GM19395 (cell line): ENCODE measurements around the gene UBE3C.
"Not testable (repeated sequence)": the region's sequence is repeated elsewhere in the genome, so short reads cannot be mapped to it uniquely, and the experiment has no call there.

Experiments
- ATAC-seq: cut with Tn5 transposase; IDR thresholded peaks from one replicate; pipeline ENCODE4 v1.9.1; 2021; ENCODE audit warnings: mild to moderate bottlenecking, moderate library complexity; ENCODE audit not compliant: unreplicated experiment

The UBE3C gene

DNA sequence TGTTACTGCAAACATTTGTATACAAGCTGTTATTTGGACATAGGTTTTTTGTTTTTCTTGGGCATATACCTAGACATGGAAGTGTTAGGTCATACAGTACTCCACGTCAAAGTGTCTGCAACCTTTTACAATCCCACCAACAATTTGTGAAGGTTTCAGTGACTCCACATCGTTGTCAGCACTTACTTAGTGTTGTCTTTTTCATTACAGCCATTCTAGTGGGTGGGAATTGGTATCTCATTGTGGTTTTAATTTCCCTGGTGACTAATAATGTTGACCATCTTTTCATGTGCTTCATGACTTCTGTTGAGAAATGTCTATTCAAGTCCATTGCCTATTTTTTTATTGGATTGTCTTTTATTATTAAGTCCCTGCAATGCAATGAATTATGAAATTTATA lies 95.0 kb downstream of the UBE3C start:
- no peak for ATAC-seq

DNA sequence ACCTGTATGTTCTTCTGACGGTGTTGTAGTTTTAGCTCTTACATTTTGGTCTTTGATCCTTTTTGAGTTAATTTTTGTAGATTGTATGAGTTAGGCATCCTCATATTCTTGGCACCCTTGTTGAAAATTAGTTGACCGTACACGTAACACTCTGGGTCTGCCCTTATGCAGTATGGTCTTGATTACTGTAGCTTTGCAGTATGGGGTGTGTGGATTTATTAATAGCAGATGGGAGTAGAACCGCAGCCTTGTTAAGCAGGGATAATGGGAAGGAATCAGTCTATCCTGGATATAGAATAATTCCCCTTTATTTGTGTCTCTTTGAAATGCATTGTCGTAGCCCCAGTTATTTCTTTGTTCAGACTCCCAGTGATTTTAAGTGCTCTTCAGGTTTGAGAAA lies 95.5 kb downstream of the UBE3C start:
- no peak for ATAC-seq

DNA sequence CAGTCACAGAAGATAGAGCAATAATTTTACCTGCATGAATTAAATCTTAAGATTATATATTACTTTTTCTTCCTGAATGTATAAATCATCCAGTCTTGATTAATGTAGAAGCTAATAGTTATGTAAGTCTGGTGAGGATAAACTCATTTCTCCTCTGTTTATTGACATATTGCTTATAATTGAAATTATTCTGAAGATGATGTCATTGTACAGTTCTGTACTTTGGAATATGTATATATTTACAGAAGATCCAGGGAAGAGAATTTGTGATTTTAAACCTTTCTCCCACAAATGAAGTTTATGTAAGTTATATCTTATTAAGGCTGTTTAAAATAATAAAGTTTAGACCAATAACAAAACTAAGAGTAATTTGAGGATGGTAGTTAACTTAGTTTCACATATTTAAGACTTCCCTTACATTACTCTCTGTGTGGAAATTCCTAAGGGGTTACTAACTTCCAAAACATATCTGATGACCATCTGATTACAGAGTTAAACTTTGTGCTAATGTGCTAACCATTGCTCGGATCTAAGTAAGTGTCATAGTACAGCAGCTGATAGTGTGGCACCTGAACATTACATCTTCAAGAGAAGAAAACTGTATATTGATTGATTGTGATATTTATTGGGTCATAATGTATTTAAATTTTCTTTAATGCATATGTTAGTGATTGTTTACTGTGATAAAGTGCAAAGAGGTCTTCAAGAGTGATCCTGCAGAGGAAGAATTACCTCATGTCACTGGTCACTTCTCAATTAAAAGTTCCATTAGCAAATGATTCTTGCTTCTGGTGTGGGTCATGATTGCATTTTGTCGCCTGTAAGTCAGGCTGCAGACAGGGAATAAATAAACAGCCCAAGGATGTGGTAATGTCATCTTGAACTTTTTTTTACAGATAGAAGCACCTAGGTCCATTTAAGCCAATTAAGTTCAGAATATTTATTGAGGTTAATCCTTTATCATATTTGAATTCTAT lies 96.9 kb downstream of the UBE3C start:
- ATAC-seq = no peak

DNA sequence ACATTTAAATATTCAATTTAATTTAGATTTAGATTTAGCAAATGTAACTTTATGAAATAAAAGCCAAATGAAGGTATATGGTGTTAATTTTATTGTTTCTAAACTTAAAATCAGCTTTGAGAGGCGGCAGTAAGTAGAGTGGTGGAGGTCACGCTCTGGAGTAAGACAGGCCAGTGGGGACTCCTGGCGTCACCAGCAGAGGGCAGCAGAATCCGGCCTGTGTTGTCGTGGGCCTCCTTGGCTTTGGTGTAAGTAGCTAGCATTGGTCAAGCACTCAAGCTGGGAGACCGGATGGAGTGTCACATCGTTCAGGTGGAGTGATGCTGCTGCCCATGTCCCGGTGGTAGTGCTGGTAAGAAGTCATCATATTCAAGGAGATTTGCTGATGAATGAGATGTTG lies 99.4 kb downstream of the UBE3C start:
- no peak for ATAC-seq

DNA sequence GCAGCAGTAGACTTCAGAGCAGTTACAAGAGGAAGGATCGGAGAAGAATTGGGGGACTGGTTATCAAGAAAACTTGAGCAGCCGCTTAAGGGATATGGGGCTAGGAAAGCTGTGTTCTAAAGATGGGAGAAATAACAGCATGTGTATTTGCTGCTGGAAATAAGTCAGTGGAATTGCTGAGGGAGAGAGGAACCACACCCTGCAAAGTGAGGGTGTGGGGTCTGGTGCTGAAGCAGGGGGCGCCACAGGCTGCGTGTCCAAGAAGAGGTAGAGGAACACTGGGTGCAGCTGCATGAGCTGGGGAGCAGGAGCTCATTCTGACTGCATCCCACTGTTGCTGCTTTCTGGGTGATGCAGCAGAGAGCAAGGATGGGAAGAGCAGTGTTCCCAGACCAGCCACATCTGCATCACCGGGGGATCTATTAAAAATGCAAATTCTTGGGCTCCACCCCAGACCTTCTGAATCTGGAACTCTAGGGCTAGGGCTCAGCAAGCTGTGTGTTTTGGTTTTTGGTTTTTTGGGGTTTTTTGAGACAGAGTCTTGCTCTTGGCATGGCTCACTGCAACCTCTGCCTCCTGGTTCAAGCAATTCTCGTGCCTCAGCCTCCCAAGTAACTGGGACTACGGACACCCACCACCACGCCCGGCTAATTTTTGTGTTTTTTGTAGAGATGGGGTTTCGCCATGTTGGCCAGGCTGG lies 101.0 kb downstream of the UBE3C start:
- ATAC-seq = no peak

DNA sequence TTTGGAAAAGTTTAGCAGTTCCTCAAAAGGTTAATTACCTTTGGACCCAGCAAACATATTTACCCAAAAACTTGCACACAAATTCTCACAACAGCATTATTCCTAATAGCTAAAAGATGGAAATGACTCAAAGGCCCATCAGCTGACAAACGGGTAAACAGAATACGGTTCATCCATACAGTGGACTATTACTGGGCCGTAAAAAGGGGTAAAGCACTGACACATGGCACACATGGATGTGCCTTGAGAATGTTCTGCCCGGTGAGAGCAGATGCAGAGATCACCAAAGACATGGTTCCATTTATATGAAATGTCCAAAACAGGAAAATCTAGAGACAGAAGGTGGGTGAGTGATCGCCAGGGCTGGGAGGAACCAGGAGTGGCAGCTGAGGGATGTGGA lies 102.9 kb downstream of the UBE3C start:
- ATAC-seq = no peak

DNA sequence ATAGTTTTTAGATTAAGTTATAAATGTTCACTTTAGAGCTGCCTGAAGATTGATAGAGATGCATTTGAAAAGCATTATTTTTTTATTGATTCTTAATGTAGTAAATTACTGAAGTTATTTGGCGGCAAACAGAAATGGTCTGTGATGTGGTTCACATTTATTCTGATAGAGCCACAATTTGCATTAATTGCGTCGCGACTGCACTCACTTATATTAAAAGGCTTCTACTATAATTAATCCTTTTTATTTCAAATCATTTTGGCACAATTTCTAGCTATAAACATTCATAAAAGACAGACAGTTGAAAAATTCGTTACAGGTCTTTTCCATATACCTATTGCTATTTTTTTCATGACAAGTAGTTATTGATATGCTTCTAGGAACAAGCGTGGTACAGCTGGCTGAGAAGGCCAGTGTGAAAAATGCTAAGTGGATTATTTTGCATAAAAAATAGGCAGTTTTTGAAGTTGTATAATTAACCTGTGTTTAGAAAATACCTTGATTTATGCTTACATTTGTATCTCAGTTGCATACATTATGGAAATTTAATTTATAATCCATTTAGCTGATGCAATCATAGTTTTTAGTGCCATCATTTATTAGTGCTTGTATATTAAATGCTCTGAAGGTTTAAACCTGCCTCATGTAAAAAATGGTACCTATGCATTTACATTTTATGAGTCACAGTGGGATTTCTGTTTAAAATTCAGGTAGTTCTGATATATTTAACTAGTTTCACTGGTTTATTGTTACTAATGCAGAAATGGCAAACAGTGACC lies 106.0 kb downstream of the UBE3C start:
- ATAC-seq = no peak

DNA sequence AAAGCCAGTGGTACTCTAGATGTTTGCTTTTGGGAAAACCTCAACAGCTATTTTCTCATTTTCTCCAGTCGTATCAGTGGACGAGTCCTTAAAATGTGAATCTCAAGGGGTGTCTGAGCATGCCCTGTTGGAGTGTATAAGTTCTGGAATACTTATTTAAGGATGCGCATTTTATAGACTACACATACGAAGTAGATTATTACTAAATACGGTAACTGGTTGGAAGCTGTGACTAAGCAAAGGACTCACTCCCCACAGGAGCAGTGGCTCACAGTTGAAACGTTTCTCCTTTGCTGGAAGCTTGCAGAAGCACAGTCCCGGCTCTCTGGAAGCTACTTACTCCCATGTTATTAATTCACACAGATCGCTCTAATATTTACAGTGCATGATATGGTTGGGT lies 107.3 kb downstream of the UBE3C start:
- no peak for ATAC-seq

DNA sequence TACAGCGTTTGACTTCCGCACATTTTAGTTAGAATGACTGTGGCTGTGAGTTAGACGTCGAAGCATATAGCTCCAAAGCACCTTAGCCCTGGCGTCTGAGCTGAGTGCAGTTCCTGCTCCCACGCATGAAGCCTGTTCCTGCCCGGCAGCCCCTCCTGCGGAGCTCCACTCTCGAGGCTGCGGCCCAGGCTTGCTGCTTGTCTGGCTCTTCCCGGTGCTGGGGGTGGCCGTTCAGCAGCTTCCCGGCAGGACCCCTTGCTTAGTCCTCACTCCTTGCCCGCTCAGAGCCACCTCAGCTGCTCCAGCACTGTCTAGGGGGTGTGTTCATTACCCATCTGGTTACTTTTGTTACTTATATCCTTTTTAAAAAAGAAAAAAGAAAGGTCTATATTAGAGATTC lies 109.9 kb downstream of the UBE3C start:
- no peak for ATAC-seq

DNA sequence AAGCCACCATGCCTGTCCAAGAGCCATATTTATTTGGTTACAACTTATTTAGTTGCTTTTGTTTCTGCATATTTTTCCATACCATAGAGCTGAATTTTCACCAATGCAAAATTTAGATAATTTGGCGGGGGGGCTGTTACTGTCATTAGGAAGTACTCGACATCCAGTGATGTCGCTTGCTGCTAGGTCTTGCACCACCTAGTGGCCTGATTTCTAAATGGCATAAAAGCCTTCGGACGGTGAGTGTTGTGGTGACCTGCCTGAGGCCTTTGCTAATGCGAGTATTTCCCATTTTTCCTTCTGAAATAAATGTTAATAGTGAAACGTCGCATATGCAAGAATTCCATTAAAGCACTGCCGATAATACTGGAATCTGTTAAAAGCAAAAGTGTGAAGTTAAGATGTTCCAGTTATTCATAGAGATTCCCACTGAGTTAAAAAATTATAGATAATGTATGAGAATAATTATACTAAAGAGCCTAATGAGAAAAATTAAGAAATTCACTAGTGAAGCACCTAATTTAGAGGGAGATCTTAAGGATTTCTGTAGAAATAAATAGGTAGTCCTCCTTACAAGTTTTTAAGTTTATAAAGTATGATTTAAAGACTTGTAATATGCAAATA lies 112.0 kb downstream of the UBE3C start:
- peak; percentile 88 for ATAC-seq

DNA sequence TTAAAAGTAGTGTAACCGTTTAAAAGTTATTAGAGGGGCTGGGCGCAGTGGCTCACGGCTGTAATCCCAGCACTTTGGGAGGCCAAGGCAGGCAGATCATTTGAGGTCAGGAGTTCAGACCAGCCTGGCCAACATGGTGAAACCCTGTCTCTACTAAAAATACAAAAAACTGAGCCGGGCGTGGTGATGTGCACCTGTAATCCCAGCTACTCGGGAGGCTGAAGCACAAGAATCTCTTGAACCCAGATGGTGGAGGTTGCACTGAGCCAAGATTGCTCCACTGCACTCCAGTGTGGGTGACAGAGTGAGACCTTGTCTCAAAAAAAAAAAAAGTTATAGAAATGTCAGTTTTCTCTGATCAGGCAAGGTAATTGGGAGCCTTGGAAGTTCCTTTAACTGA lies 113.1 kb downstream of the UBE3C start:
- ATAC-seq = not testable (repeated sequence)

DNA sequence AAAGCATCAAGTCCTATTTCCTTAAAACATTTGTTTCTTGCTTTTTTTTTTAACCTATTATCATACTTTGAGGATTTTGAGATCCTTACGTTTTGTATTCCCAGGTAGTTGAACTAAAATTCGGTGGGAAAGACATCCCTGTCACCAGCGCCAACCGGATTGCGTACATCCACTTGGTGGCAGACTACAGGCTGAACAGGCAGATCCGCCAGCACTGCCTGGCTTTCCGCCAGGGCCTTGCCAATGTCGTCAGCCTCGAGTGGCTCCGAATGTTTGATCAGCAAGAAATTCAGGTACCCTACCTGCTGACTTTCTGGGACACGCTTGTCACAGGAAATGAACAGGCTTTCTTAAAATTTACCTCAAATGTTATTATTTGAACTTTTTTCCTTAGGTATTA lies 115.1 kb downstream of the UBE3C start:
- no peak for ATAC-seq

DNA sequence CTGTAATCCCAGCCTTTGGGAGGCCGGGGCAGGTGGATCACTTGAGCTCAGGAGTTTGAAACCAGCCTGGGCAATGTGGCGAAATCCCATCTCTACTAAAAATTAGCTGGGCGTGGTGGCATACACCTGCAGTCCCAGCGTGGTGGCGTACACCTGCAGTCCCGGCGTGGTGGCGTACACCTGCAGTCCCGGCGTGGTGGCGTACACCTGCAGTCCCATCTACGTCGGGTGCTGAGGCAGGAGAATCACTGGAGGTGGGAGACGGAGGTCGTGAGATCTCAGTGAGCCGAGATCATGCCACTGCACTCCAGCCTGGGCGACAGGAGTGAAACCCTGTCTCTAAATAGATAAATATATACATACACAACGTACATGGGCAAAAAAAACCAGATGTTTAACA lies 116.1 kb downstream of the UBE3C start:
- ATAC-seq = not testable (repeated sequence)

DNA sequence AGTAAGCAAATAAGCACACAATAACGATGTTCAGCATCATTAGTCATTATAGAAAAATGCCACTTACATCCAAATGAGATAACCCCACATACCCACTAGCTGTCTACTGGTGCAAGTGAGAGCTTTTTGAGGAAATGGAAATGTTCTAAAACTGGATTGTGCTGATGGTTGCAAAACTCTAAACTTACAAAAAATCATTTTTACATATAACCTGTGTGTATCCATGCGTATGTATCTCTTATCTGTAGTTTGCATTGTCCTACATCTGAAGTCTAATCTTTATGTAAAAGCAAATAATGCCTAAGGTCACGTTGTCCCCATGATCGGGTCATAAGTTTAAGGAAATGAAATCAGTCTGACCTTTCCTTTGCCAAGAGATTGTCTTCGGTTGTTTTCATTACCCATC lies 116.5 kb downstream of the UBE3C start:
- ATAC-seq = no peak

DNA sequence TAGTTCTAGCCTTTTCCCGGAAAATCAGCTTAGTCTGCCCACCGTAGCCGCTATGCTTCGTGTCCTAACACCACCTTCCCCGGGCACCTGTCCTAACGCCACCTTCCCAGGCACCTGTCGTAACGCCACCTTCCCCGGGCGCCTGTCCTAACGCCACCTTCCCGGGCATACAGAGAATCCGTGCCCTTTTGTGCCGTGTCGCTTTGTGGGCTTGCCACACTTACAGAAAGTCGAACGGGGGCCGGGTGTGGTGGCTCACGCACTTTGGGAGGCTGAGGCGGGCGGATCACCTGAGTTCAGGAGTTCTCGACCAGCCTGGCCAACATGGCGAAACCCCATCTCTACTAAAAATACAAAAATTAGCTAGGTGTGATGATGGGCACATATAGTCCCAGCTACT lies 124.4 kb downstream of the UBE3C start:
- ATAC-seq = no peak

DNA sequence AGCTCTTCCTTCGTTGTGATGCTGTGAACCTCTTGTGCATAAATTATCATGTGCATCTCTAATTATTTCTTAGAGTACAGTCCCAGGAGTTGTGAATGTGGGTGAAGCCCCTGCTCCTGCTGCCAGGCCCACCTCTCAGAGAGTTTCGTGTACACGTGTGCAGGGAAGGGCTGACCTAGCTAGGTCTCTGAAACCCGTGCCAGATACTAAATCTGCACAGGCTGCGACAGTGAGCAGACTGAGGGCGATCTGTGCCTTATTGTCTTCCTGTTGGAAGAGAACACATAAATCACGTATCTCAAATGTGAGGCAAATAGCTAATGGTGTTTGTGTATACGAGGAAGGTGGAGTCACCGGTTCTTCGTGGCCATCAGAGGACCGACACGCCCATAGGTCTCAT lies 126.3 kb downstream of the UBE3C start:
- ATAC-seq = no peak

DNA sequence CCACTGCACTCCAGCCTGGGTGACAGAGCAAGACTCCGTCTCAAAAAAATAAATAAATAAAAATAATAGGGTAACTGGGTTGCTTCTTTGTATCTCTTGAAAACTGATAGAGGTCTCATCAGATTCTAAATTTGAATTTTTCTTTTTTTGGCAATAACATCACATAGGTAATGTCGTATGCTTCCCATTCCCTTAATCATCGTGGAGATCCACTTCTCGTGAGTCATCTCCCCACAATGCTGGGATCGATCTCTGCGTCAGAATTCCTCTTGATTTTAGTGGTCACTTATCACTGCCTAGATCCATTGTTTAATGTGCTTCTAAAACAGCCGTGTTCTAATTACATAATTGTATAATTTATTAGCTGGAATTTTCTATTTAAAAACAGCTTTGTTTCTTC lies 127.5 kb downstream of the UBE3C start:
- no peak for ATAC-seq

DNA sequence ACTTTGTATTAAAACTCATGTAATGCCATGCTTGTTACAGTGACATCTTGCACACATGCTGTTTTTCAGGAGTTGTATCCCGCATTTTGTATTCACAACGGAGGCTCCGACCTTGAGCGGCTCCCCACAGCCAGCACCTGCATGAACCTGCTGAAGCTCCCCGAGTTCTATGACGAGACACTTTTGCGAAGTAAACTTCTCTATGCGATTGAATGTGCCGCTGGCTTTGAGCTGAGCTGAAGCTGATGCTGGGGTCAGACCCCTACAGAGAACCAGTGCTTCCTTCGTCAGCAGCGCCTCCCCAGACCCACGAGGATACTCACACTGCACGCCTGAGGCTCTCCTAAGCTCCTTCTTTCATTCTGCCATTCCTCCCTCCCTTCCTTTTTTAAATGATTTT lies 128.8 kb downstream of the UBE3C start:
- no peak for ATAC-seq

DNA sequence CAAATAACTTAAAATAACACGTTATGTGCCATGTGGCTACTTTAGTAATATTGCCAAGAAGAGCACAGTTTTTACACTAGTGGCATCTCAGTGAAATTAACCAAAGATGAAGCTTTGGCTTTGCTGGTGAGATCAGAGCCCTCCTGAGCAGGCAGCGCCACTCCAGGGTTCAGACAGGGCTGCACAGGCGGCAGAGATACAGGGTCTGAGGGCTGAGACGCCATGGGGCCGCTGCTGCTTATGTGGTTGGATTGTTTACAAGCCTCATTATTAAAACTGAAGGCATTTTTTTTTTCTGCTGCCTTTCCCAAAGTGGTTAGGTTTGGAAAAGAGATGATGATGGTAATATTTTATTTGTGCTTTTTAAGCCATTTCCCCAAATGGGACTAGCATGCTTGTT lies 129.2 kb downstream of the UBE3C start:
- ATAC-seq = no peak

DNA sequence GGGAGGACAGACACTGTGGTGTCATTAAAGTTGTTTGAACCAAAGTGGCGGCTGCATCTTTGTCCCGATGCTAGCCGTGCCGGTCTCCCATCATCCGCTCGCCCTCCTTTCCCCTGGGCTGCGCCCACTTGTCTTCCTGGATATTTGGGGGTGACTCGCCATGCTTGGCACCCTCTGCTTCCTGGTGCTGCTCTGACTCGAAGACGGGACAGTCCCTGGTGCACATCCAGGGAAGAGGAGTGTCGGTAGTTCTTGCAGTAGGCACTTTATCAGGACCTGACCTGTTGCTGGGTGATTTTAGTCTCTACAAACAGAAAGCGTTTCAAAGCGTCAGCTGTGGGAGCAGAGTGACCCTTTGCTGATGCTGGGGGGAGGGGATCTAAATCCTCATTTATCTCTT lies 129.8 kb downstream of the UBE3C start:
- ATAC-seq = no peak
